Tibial nerve (tissue), 4 donors: Measurements from ENCODE around the gene IL18. TPM values are rescaled to one million over a fixed set of nuclear protein-coding genes. Genes with fewer than 3 reads are reported as not detected.

ENCODE experiments used
- DNase-seq, 2 donors: peaks; one replicate each; pipeline ENCODE4 v3.0.0-alpha.2; 2019; ENCODE audit warnings: low spot score in 2 of 2
- H3K27ac ChIP-seq, 4 donors: fragments of 200-600 bp; sonication (generic) in 3 of 4; one replicate each; pipeline ENCODE4 v1.5.1; 2017 to 2019; ENCODE audit warnings: mild to moderate bottlenecking in 1 of 4
- H3K27me3 ChIP-seq, 2 donors: fragments of 200-600 bp; sonication (generic) in 1 of 2; one replicate each; pipeline versions ENCODE4 v1.5.1 to v1.6.0; 2017 to 2019
- H3K36me3 ChIP-seq, 3 donors: fragments of 200-600 bp; sonication (generic); one replicate each; pipeline ENCODE4 v1.5.1; 2018 to 2019
- H3K4me1 ChIP-seq, 4 donors: fragments of 200-600 bp; sonication (generic) in 3 of 4; one replicate each; pipeline ENCODE4 v1.5.1; 2017 to 2019
- H3K4me3 ChIP-seq, 4 donors: fragments of 200-600 bp; sonication (generic) in 3 of 4; one replicate each; pipeline ENCODE4 v1.5.1; 2017 to 2019; ENCODE audit warnings: mild to moderate bottlenecking in 1 of 4, moderate library complexity in 1 of 4
- H3K9me3 ChIP-seq, 4 donors: fragments of 200-600 bp; sonication (generic) in 3 of 4; one replicate each; pipeline ENCODE4 v1.5.1; 2017 to 2019
- CTCF ChIP-seq, 5 experiments: fragments of 200-600 bp in 3 of 5; fragments of 450-650 bp in 2 of 5; sonication (generic) in 3 of 5; IDR thresholded peaks; one replicate each; pipeline ENCODE4 v1.5.1; 2016 to 2019; ENCODE audit warnings: antibody characterized with exemption in 5 of 5, mild to moderate bottlenecking in 3 of 5, moderate library complexity in 2 of 5
- EP300 ChIP-seq, 2 donors: sonication (generic); formaldehyde crosslinking; IDR thresholded peaks; one replicate each; pipeline ENCODE4 v1.6.1; 2017; ENCODE audit warnings: antibody characterized with exemption in 2 of 2, mild to moderate bottlenecking in 1 of 2
- POLR2A ChIP-seq, 2 donors: fragments of 450-650 bp; IDR thresholded peaks; one replicate each; pipeline ENCODE4 v1.6.1; 2017; ENCODE audit warnings: antibody characterized with exemption in 2 of 2, mild to moderate bottlenecking in 2 of 2, moderate library complexity in 2 of 2
- WGBS, 2 donors: methylation state at CpG; one replicate each; pipeline ENCODE4 v1.1.5; 2018; 5-methylcytosine and 5-hydroxymethylcytosine counted together
- total RNA-seq, 4 donors: library from RNA; depleted of rRNA; stranded (reverse); fragments of >200 nt; gene quantifications; one replicate each; pipeline ENCODE4 v1.1.0, GENCODE V29; 2016

Gene IL18
- total RNA-seq, 4 donors from 2014 or later = 15.3 to 64.9 (median 33.5) TPM

DNA sequence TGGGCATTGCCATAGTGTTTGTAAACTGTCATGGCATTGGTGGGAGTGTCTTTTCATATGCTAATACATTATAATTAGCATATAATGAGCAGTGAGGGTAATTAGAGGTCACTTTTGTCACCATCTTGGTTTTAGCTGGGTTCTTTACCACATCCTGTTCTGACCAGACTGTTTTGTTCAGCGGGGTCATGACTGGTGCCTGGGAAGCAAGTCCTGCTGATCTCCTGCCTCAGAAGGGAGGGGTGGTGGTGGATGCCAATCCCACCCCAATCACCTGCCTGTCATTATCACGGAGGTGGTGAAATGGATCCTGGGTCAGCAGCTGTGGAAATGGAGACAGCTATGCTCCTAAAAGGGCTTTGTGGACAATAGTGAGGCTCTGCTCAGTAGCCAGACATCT lies 31.2 kb downstream of the IL18 start:
- Histone ChIP-seq H3K36me3 (no peaks in the 10 kb centered on the region), H3K9me3 (no peaks in the 10 kb centered on the region), H3K4me1 (peaks cover 0 to 3% (median 0%) of the 10 kb centered on the region in 4 donors), H3K4me3 (no peak overlapping the region), H3K27me3 (no peaks in the 10 kb centered on the region), H3K27ac (no peak overlapping the region)
- 53 to 69% methylated on average over 2 of the region's 2 CpGs for WGBS, 2 donors
- no peak for DNase-seq
- TF ChIP-seq CTCF (IDR thresholded peaks at IDR 0.05) (no peak), EP300 (IDR thresholded peaks at IDR 0.05) (no peak), POLR2A (IDR thresholded peaks at IDR 0.05) (no peak)

DNA sequence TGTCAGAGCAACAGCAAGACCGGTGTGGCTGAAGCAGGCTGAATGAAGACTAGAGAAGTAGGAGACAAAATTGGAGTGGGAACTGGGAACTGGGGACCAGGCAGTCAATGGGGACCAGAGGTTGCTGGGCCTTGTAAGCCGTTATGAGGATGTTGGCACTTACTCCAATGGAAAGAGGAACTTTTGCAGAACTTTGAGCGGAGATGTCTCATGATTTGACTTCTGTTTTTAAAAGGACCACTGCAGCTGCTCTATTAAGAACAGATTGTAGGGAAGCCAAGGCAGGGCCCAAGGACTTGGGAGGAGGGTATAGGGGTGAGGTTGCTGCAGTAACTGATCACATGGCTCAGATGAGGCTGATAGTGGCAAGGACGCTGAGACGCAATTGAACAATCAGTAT lies 34.2 kb downstream of the IL18 start:
- TF ChIP-seq POLR2A (IDR thresholded peaks at IDR 0.05) (no peak), EP300 (IDR thresholded peaks at IDR 0.05) (peak in 1 of 2 donors; percentile 59), CTCF (IDR thresholded peaks at IDR 0.05) (no peak)
- Histone ChIP-seq H3K4me1 (peaks cover 0 to 3% (median 0%) of the 10 kb centered on the region in 4 donors), H3K36me3 (no peaks in the 10 kb centered on the region), H3K4me3 (no peak overlapping the region), H3K27ac (no peak overlapping the region), H3K27me3 (no peaks in the 10 kb centered on the region), H3K9me3 (no peaks in the 10 kb centered on the region)
- WGBS, 2 donors = 71 to 78% methylated on average over 5 of the region's 5 CpGs
- peak in 1 of 2 donors; percentile 10 for DNase-seq

GRCh38 chr11:112128483-112129121 lies 35.3 kb downstream of the IL18 start:
- H3K4me3 ChIP-seq = no peak overlapping the region
- no peaks in the 10 kb centered on the region for H3K9me3 ChIP-seq
- 54 to 63% methylated on average over 3 of the region's 3 CpGs for WGBS, 2 donors
- no peaks in the 10 kb centered on the region for H3K27me3 ChIP-seq
- H3K36me3 ChIP-seq = no peaks in the 10 kb centered on the region
- TF ChIP-seq CTCF (IDR thresholded peaks at IDR 0.05) = no peak
- TF ChIP-seq POLR2A (IDR thresholded peaks at IDR 0.05) = no peak
- no peak for TF ChIP-seq EP300 (IDR thresholded peaks at IDR 0.05)
- H3K27ac ChIP-seq = peak overlapping the region in 1 of 4 donors; percentile 23
- peaks cover 0 to 3% (median 0%) of the 10 kb centered on the region in 4 donors for H3K4me1 ChIP-seq
- DNase-seq = peak; percentile 33 to 44

- no peak for TF ChIP-seq POLR2A (IDR thresholded peaks at IDR 0.05)
- TF ChIP-seq EP300 (IDR thresholded peaks at IDR 0.05) = no peak
- no peak for TF ChIP-seq CTCF (IDR thresholded peaks at IDR 0.05)
- H3K27ac ChIP-seq = no peak overlapping the region
- WGBS, 2 donors = 94 to 100% methylated on average over 2 of the region's 2 CpGs
- H3K4me3 ChIP-seq = no peak overlapping the region
- no peaks in the 10 kb centered on the region for H3K9me3 ChIP-seq
- no peak for DNase-seq
- H3K4me1 ChIP-seq = peaks cover 0 to 3% (median 0%) of the 10 kb centered on the region in 4 donors
- H3K36me3 ChIP-seq = no peaks in the 10 kb centered on the region
- no peaks in the 10 kb centered on the region for H3K27me3 ChIP-seq
These were observed 36.8 kb downstream of the IL18 start for GRCh38 chr11:112127056-112127455.

DNA sequence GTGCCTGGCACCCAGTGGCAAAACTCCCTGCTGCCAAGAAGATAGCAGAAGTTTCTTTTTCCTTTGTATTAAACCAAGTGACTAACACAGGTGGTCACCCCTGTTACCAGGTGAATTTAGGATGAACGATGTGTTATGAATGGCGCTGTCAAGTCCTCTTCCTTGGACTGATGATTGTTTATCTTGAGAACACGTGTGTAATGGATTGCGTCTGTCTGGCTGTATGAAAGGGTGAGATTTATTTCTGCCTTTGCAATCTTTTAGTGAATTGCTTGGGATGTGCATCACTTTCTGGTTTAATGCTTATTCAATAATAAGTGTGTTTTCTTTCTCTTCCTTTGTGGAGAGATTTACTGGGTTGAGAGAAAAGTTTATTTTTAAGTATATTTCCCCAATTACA lies 40.8 kb downstream of the IL18 start:
- H3K36me3 ChIP-seq = no peaks in the 10 kb centered on the region
- no peak for DNase-seq
- 77 to 80% methylated on average over 4 of the region's 4 CpGs for WGBS, 2 donors
- H3K27me3 ChIP-seq = no peaks in the 10 kb centered on the region
- no peak overlapping the region for H3K4me3 ChIP-seq
- TF ChIP-seq POLR2A (IDR thresholded peaks at IDR 0.05) = no peak
- H3K4me1 ChIP-seq = no peaks in the 10 kb centered on the region
- H3K27ac ChIP-seq = no peak overlapping the region
- H3K9me3 ChIP-seq = no peaks in the 10 kb centered on the region
